Airway epithelial cell (primary cell): ENCODE measurements around the gene CORO6. TPM values are rescaled to one million over a fixed set of nuclear protein-coding genes. Genes with fewer than 3 reads are reported as not detected.

Experiments used
- total RNA-seq: library from RNA; depleted of rRNA; stranded (reverse); fragments of >200 nt; gene quantifications from 2 replicates; pipeline ENCODE4 v1.2.3, GENCODE V29; 2015

Gene CORO6
- total RNA-seq: 1.3 and 1.9 TPM in 2 replicates

DNA sequence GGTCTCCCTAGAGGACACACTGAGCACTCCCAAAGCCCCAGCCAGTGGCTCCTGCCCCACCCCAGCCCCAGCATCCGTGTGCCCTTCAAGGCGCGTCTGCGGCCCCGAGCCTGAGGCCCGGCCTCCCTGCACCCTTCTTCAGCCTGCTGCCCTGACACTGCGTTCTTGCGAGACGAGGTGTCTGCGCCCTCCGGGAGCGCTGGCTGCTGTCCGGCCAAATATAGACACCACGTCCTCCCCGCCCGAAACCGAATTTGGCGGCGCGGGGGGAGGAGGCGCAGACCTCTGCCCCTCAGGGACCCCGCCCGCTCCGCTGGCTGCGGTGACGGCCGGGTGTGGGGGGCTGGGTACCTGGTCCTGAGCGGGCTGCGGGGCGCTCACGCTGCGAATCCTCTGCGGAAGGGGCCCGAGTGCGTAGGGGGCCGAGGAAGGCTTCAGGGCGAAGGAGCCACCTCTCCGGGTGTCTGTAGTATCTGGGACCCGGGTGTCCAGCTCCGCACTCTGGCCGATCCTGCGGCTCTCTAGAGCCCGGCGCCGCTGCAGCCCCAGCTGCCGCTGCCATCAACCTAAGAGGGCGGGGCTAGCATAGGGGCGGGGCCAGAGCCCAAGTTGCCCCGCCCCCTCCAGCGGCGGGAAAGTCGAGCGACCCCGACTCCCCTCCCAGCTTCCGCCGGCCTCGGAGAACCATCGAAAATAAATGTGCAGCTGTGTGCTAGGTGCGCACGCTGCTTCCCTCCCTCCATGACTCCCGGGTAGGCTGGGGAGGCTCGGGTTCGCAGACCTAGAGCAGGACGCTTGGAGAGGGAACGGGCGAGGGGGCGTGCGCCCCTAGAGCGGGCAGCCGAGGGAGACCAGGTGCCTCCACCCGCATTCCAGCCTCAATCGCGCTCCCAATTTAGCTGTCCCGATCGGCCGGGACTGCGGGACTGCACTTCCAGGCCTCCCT lies at the start of gene CORO6:
CORO6 (minus strand) TSS at position 576 of the 946 bp plus-strand sequence. CDS start 1,491 bp downstream, outside the sequence.

DNA sequence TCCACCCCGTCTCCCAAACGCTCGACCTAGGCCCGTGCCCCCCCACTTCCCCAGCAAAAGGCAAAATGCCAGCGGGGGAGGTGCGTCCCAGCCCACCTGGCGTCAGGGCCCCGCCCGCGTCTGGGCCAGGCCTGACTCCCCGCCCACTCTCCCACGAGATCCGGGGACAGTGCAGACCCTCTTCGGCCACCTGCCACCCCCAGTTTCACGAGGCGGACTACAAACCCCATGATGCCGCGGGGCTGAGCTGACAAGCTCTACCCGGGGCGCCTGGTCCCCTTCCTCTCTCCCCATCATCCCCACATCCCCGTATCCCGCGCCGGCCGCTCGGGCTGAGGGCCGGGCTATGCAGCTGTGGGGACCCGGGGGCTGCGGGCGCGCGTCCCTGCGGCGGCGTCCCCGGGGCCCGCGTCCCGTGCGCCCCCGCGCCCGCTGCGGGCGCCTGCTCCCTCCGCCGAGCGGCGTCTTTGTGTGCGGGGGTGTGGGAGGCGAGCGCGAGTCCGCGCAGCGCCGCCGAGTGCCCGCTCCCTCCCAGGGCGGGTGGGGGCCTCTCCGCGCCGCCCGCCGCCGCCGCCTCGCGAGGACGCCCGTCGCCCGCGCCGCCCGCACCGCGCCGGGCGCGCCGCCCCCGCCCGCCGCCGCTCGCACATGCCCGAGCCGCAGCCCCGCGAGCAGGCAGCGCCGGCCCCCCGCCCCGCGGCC lies 29.7 kb downstream of the CORO6 start, which contains the start of gene ANKRD13B:
ANKRD13B (plus strand) TSS at position 283 of the 702 bp plus-strand sequence. CDS start 490 bp downstream, outside the sequence.

DNA sequence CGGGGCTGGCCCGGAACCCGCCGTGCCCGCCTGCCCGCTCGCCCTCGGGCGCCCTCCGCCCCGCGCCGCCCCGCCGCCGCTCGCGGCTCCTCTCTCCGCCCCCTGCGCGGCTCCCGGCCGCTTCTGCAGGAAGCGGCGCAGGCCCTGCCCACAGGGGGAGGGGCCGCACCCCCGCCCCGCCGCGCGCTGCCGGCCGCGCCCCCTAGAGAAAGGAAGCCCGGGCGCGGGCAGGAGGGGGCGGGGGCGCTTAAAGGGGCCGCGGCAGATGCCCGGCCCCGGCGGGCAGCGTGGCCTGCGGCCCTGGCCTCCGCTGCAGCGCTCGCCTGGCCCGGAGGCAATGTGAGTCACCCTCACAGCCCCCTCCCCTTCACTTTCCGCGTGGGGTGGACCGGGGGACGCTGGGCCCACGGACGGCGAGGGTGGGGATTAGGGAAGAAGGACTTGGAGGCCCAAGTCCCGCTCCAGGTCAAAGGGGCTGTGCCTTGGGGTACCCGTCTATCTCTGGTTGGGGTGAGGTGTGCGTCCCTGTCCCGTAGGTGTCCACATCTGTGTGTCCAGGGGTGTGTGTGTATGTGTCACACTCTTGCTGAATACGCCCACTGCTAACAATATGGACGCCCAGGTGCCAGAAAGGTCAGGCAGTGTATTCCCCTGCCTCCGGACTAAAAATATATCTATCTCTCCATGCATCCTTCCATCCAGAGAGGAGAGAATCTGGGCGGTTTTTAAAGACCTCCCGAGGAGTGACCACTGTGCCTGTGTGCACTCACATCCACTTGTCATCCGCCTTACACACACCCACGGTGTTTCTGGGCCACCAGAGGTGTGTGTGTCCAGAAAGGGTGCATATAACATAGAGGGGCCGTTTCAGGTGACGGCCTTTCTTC lies 32.9 kb downstream of the CORO6 start, which contains the start of gene GIT1:
GIT1 (minus strand) TSS at position 125 of the 887 bp plus-strand sequence. CDS start 270 bp downstream, outside the sequence.

DNA sequence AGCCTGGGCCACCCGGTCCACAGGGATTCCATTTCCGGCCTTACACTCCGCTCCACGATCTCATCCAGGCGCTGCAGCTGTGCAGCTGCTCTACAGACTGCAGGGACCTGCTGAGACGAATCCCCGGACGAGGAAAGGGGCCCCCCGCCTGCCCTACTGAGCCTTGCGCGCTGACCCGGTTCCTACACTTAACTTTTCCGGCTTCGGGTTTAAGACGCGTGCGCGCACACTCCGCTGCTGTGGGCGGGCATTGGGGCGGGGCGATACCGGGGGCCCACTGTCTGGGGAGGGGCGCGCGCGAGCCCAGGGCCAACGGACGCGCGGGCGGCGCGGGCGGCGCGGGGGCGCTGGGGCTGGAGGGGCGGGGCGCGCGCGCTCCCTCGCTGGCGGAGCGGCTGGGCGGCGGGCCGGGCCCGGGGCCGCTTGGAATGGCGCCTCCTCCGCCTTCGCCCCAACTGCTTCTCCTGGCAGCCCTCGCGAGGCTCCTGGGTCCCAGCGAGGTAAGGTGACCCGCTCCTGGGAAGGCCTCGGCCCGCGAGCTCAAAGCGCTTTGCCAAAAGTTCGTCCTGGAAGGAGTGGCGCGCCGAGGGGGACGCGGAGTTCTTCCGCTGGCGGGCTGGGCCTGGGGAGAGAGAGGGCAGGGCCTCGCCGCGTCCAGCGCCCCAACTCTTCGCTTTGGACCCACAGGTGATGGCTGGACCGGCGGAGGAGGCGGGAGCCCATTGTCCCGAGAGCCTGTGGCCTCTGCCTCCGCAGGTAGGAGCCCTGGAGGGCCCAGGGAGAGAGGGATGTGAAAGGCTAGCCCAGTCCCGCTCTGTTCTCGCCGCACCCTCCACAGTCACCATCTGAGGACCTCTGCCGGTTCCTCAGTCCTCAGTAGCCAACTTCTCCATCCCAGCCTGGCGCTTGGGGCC lies 54.1 kb downstream of the CORO6 start, which contains the start of gene TP53I13:
TP53I13 (plus strand) TSS at position 371 of the 914 bp plus-strand sequence; CDS start at position 429, 58 bp downstream.

DNA sequence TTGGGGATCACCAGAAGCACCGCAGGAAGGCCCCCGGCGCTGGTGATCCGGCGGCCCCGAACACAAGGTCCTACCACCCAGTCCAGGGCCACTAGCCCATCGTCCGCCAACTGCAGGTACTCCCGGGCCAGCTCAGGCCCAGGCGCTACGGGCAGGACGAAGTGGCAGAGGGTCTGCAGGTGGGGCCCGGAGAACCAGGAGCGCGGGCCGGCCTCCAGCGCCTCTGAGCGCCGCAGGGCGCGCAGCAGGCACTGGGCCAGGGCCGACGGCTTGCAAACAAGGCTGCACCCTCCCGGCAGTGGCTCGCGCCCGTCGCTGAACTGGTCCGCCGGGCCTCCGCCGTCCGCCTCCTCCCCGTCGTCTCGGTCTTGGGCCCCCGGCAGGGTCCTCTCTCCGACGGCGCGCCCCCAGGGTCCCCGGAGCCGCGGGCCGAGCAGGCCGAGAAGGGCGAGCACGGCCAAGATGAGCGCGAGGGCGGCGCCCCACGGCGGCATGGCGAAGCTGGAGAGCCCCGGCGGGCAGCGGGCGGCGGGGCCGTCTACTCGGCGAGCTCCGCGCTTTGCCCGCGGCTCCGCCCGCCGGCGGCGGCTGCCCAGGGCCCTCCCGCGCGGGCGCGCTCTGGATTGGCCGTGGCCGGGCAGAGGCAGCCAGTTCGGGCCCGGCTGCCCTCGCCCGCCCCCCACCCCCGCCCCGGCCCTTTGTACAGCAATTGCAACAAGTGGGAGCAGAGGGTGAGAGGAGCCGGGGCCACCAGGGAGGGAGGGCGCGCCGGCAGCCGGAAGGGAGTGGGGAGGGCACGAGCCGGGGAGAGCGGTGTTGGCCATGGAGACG lies 56.0 kb downstream of the CORO6 start, which contains the start of gene ABHD15:
ABHD15 (minus strand) TSS at position 565 of the 831 bp plus-strand sequence; CDS start at position 494, 71 bp downstream.

Other genes starting within 250 kb of the CORO6 start
- 25.3 and 31.9 TPM in 2 replicates for gene TAOK1, start 232.5 kb downstream of the CORO6 start, total RNA-seq
- gene ABHD15, start 55.9 kb downstream of the CORO6 start, total RNA-seq: 7.1 and 7.7 TPM in 2 replicates
- 29.0 and 40.4 TPM in 2 replicates for gene TP53I13, start 54.2 kb downstream of the CORO6 start, total RNA-seq
- 31.0 and 43.2 TPM in 2 replicates for gene GIT1, start 33.3 kb downstream of the CORO6 start, total RNA-seq
- gene ANKRD13B, start 29.8 kb downstream of the CORO6 start, total RNA-seq: 8.6 and 17.5 TPM in 2 replicates